ENCODE measurements around the gene EHBP1L1.
"Not testable (repeated sequence)": the region's sequence is repeated elsewhere in the genome, so short reads cannot be mapped to it uniquely, and the experiment has no call there.

EHBP1L1 gene

DNA sequence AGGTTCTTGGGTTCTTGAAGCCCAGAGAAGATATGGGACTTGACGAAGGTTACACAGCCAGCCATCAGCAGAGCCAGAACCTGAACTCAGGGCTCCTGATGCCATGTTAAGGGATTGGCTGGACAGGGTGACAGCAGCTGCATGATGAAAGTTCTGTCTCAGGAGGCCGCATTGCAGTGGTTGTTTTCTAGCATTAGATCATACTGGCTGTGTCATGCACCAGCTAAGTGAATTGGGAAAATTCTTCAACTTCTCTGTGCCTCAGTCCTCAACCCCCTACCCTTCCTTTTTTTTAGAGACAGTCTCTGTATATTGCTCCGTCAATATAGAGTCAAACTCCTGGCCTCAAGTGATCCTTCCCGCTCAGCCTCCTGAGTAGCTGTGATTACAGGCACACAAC, 12.3 kb upstream of the EHBP1L1 start:
- TF ChIP-seq, protein P1, sequence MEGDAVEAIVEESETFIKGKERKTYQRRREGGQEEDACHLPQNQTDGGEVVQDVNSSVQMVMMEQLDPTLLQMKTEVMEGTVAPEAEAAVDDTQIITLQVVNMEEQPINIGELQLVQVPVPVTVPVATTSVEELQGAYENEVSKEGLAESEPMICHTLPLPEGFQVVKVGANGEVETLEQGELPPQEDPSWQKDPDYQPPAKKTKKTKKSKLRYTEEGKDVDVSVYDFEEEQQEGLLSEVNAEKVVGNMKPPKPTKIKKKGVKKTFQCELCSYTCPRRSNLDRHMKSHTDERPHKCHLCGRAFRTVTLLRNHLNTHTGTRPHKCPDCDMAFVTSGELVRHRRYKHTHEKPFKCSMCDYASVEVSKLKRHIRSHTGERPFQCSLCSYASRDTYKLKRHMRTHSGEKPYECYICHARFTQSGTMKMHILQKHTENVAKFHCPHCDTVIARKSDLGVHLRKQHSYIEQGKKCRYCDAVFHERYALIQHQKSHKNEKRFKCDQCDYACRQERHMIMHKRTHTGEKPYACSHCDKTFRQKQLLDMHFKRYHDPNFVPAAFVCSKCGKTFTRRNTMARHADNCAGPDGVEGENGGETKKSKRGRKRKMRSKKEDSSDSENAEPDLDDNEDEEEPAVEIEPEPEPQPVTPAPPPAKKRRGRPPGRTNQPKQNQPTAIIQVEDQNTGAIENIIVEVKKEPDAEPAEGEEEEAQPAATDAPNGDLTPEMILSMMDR (IDR thresholded peaks at IDR 0.05; ENCODE audit: borderline replicate concordance, insufficient read depth, low read depth, low read length), result no peak
- no peak overlapping the region for H3K4me3 ChIP-seq (ENCODE audit: low read depth, low read length)

DNA sequence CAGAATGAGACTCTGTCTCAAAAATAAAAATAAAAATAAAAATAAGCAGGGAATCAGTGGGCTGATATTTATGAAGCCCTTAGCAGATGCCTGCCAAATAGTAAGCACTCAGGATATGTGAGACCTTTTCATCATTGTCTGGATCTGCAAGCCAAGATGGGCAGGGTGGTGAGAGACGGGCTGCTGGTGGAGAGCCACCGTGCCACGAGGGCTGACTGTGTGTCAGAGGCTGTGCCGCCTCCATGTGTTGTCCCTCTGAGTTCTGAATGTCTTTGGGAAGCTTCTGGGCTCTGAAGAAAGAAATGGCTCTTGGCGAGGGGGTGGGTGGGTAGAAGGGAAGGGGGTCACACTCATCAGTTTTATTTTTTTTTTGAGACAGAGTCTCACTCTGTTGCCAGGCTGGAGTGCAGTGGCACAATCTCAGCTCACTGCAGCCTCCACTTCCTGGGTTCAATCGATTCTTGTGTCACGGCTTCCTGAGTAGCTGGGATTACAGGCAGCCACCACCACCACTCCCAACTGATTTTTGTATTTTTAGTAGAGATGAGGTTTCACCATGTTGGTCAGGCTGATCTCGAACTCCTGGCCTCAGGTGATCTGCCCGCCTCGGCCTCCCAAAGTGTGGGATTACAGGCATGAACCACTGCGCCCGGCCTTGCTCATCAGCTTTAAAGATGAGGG, 10.8 kb upstream of the EHBP1L1 start:
- H3K4me3 ChIP-seq (ENCODE audit: low read depth, low read length), result not testable (repeated sequence)

DNA sequence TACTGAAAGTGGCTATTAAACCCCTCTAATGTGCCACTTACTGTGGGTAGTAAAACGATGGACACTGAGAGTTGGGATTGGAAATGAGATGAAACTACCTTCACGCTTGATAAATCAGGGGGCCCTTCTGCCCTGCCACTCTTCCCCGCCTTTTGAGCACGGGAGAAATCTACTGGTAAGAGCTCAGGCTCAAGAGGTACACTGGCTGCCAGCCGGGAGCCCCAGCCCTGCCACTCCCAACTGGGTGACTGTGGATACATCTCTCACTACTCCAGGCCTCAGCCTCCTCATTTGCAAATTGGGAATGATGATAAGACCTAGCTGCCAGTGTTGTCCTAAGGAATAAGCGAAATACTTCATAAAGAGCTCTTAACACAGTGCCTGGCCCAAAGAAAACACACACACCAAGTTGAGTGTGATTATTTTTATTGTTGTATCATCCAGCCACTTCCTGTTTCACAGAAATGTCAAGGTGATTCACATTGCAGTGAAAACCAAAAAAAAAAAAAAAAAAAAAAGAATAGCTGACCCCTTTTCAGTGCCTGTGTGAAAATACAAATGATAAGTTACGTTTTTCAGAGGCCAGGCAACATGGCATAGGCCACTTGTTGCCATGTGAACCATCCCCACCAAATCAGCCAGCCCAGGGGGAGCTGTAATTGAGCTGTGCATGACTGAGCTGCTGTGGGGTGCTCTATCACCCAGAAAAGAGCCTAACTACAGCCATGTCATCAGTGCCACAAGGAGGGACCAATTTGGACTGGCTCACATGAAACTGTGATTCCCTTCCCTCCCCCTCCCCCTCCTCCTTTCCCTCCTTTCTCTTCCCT, 10.0 kb upstream of the EHBP1L1 start:
- TF ChIP-seq, protein P1 (IDR thresholded peaks at IDR 0.05; ENCODE audit: borderline replicate concordance, insufficient read depth, low read depth, low read length), result no peak
- no peak overlapping the region for H3K4me3 ChIP-seq (ENCODE audit: low read depth, low read length)

DNA sequence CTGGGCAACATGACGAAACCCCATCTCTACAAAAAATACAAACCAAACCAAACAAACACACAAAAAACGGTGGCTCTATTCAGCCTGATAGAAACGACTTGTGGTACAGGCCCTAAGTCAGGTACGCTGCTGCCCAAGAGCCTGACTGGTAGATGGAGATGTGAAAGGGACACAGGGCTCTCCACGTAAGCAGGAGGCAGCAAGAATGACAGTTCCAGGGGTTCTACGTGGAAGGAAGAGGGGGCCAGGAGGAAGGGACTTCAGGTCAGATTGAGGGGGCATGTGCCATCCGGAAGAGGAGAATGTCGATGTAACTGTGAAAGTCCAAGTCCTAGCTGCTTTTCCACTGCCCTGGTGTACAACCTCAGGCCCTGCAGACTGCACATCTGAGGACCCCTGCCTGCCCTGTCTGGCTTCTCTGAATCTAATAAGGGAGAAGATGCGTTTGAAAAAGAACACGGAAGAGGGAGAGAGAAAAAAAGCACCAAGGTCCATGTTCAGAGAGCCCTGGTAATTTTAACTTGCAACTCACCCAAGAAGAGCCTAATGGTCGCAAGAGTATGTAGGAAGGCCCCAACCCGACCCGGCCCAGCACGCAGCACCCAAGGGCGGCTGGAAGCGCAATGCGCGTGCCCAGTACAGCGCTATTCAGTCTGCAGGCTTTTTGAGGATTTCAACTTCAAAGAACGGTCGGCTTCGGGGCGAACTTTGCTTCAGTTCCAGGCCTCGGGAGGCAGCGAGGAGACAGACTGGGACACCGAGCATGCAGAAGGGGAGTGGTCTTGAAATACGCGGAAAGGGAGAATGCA, 6.5 kb upstream of the EHBP1L1 start:
- TF ChIP-seq, protein P1 (IDR thresholded peaks at IDR 0.05; ENCODE audit: borderline replicate concordance, insufficient read depth, low read depth, low read length), result no peak
- H3K4me3 ChIP-seq (ENCODE audit: low read depth, low read length), result peak overlapping the region; percentile 100

DNA sequence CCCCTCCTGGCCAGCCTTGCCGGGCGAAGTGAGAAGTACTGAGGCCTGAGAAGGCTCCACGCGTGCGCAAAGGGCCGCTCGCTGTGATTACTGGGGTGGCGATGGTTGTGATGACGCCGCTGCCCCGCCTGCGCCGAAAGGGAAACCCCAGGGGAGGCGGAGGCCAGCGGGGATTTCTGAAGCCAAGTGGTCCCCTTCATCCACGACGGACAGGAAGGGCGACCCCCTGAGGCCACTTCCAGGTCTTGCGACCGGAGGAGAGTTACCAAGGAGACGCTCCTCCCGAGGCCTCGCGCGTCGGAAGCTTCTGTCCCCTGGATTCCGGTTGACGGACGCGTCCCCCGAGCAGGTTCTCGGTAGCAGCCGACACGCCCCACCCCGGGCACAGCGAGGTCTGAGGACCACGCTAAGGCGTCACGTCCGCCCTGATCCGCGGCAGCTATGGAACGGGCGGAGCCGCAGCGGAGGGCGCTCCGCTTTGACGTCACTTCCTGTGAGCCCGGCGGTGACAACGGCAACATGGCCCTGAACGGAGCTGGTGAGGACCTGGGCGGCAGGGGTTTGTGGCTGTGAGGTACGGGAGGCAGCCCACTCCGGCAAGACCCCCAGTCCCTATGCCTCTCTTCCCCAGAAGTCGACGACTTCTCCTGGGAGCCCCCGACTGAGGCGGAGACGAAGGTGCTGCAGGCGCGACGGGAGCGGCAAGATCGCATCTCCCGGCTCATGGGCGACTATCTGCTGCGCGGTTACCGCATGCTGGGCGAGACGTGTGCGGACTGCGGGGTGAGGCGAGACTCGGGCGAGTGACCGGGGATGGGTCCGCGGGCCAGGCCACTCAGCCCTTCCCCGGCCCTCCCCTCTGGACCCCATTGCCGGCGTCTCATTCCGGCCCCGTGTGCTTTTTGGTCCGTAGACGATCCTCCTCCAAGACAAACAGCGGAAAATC, 5.6 kb upstream of the EHBP1L1 start, which contains the start of gene ZNRD2:
TSS of gene ZNRD2 (plus strand) at position 505 of the 946 bp plus-strand sequence. CDS start at position 520, 15 bp downstream.
- TF ChIP-seq, protein P1 (IDR thresholded peaks at IDR 0.05; ENCODE audit: borderline replicate concordance, insufficient read depth, low read depth, low read length), result peak; percentile 65

DNA sequence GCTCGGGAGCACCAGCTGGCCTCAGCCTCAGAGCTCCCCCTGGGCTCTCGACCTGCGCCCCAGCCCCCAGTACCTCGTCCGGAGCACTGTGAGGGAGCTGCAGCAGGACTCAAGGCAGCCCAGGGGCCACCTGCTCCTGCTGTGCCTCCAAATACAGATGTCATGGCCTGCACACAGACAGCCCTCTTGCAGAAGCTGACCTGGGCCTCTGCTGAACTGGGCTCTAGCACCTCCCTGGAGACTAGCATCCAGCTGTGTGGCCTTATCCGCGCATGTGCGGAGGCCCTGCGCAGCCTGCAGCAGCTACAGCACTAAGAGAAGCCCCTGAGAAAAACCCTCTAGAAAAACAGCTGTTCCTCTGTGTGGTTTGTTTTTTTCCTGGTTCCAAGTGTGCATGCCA, 4.4 kb upstream of the EHBP1L1 start:
- TF ChIP-seq, protein P1 (IDR thresholded peaks at IDR 0.05; ENCODE audit: borderline replicate concordance, insufficient read depth, low read depth, low read length), result no peak
- peak overlapping the region; percentile 100 for H3K4me3 ChIP-seq (ENCODE audit: low read depth, low read length)

More for the DNA sequence above, 5.6 kb upstream of the EHBP1L1 start, which contains the start of gene ZNRD2:
- peak within 1 kb of the TSS; percentile 100 for H3K4me3 ChIP-seq (ENCODE audit: low read depth, low read length)
